ENCODE measurements around the gene KRT6A.
"Not testable (repeated sequence)": the region's sequence is repeated elsewhere in the genome, so short reads cannot be mapped to it uniquely, and the experiment has no call there.

The KRT6A gene

GRCh38 chr12:52499806-52500560 lies 6.9 kb upstream of the KRT6A start:
- no peak for DNase-seq

GRCh38 chr12:52498946-52499345 lies 5.9 kb upstream of the KRT6A start:
- DNase-seq, result no peak

- DNase-seq, result no peak
These were observed 4.9 kb upstream of the KRT6A start for GRCh38 chr12:52497975-52498374.

GRCh38 chr12:52496590-52497071 lies 3.6 kb upstream of the KRT6A start:
- no peak for DNase-seq

GRCh38 chr12:52496054-52496453 lies 3.0 kb upstream of the KRT6A start:
- DNase-seq, result peak; percentile 52

- DNase-seq, result peak; percentile 86
These were observed 2.3 kb upstream of the KRT6A start for GRCh38 chr12:52495389-52495788.

- no peak for DNase-seq
These were observed 1.5 kb upstream of the KRT6A start for GRCh38 chr12:52494518-52494917.

GRCh38 chr12:52494100-52494499 lies 1.0 kb upstream of the KRT6A start:
- DNase-seq, result no peak

- not testable (repeated sequence) for DNase-seq
These were observed 652 bp downstream of the KRT6A start for GRCh38 chr12:52492405-52492804.

- DNase-seq, result not testable (repeated sequence)
These were observed 1.6 kb downstream of the KRT6A start for GRCh38 chr12:52491495-52491894.

- DNase-seq, result no peak
These were observed 4.3 kb downstream of the KRT6A start for GRCh38 chr12:52488736-52489135.

- DNase-seq, result not testable (repeated sequence)
These were observed 5.2 kb downstream of the KRT6A start for GRCh38 chr12:52487744-52488443.

GRCh38 chr12:52487211-52487610 lies 5.8 kb downstream of the KRT6A start:
- DNase-seq, result no peak

GRCh38 chr12:52486166-52487105 lies 6.6 kb downstream of the KRT6A start:
- no peak for DNase-seq

GRCh38 chr12:52480073-52480472 lies 13.0 kb downstream of the KRT6A start:
- DNase-seq, result no peak

GRCh38 chr12:52477651-52478050 lies 15.4 kb downstream of the KRT6A start:
- no peak for DNase-seq

- DNase-seq, result no peak
These were observed 18.8 kb downstream of the KRT6A start for GRCh38 chr12:52474212-52474611.

GRCh38 chr12:52473768-52474167 lies 19.3 kb downstream of the KRT6A start, which contains the start of gene KRT6C:
Gene KRT6C (minus strand): TSS chr12:52473805. CDS start chr12:52473737, 68 bp downstream.
- DNase-seq, result no peak

- DNase-seq, result no peak
These were observed 23.2 kb downstream of the KRT6A start for GRCh38 chr12:52469853-52470252.

- no peak for DNase-seq
These were observed 28.2 kb downstream of the KRT6A start for GRCh38 chr12:52464897-52465296.

- no peak for DNase-seq
These were observed 31.4 kb downstream of the KRT6A start for GRCh38 chr12:52461693-52462092.

- no peak for DNase-seq
These were observed 34.2 kb downstream of the KRT6A start for GRCh38 chr12:52458861-52459260.

GRCh38 chr12:52455821-52456220 lies 37.2 kb downstream of the KRT6A start:
- no peak for DNase-seq
